GM19468 (cell line): ENCODE measurements around the gene SMOC1.
"Not testable (repeated sequence)": the region's sequence is repeated elsewhere in the genome, so short reads cannot be mapped to it uniquely, and the experiment has no call there.

Source experiments
- ATAC-seq: cut with Tn5 transposase; IDR thresholded peaks from one replicate; pipeline ENCODE4 v1.9.1; 2021; ENCODE audit warnings: mild to moderate bottlenecking, moderate library complexity, moderate number of reproducible peaks; ENCODE audit not compliant: unreplicated experiment; ENCODE audit errors: extremely low read depth

The SMOC1 gene

GRCh38 chr14:69896080-69896479 lies 16.9 kb downstream of the SMOC1 start:
- no peak for ATAC-seq

GRCh38 chr14:69896972-69897371 lies 17.8 kb downstream of the SMOC1 start:
- no peak for ATAC-seq

GRCh38 chr14:69900603-69901002 lies 21.4 kb downstream of the SMOC1 start:
- ATAC-seq: no peak

- ATAC-seq: no peak
These were observed 22.1 kb downstream of the SMOC1 start for GRCh38 chr14:69901113-69901951.

- ATAC-seq: not testable (repeated sequence)
These were observed 23.8 kb downstream of the SMOC1 start for GRCh38 chr14:69903046-69903445.

GRCh38 chr14:69904246-69904645 lies 25.0 kb downstream of the SMOC1 start:
- ATAC-seq: no peak

- no peak for ATAC-seq
These were observed 27.0 kb downstream of the SMOC1 start for GRCh38 chr14:69906201-69906600.

GRCh38 chr14:69909826-69910550 lies 30.8 kb downstream of the SMOC1 start:
- ATAC-seq: no peak

GRCh38 chr14:69910871-69911270 lies 31.7 kb downstream of the SMOC1 start:
- no peak for ATAC-seq

- no peak for ATAC-seq
These were observed 34.5 kb downstream of the SMOC1 start for GRCh38 chr14:69913686-69914085.

- ATAC-seq: no peak
These were observed 37.2 kb downstream of the SMOC1 start for GRCh38 chr14:69916396-69916795.

GRCh38 chr14:69917287-69917686 lies 38.1 kb downstream of the SMOC1 start:
- ATAC-seq: no peak

- no peak for ATAC-seq
These were observed 40.6 kb downstream of the SMOC1 start for GRCh38 chr14:69919815-69920214.

GRCh38 chr14:69921052-69921451 lies 41.8 kb downstream of the SMOC1 start:
- no peak for ATAC-seq

GRCh38 chr14:69922198-69922597 lies 43.0 kb downstream of the SMOC1 start:
- no peak for ATAC-seq

GRCh38 chr14:69924201-69924600 lies 45.0 kb downstream of the SMOC1 start:
- ATAC-seq: no peak

GRCh38 chr14:69928111-69928523 lies 48.9 kb downstream of the SMOC1 start:
- ATAC-seq: no peak

- ATAC-seq: no peak
These were observed 51.7 kb downstream of the SMOC1 start for GRCh38 chr14:69930780-69931379.

- ATAC-seq: no peak
These were observed 52.7 kb downstream of the SMOC1 start for GRCh38 chr14:69931960-69932359.

- no peak for ATAC-seq
These were observed 53.2 kb downstream of the SMOC1 start for GRCh38 chr14:69932391-69932790.

GRCh38 chr14:69933623-69934275 lies 54.5 kb downstream of the SMOC1 start:
- no peak for ATAC-seq
